Bronchial epithelial cell (primary cell): Measurements from ENCODE around the gene HOXD8. TPM values are rescaled to one million over a fixed set of nuclear protein-coding genes. Genes with fewer than 3 reads are reported as not detected.

ENCODE experiments used
- DNase-seq: peaks from one replicate; pipeline ENCODE4 v3.0.0-alpha.2; 2010; ENCODE audit warnings: low read depth
- FAIRE-seq: peaks from 2 replicates; lab custom pipeline; 2011; peaks lifted over from hg19 to GRCh38; lab: Jason Lieb, UNC
- H3K27me3 ChIP-seq: 2 replicates; pipeline ENCODE4 v1.5.1; 2011; ENCODE audit warnings: low read length; ENCODE audit not compliant: control insufficient read depth, insufficient read depth
- H3K36me3 ChIP-seq: 2 replicates; pipeline ENCODE4 v1.5.1; 2011; ENCODE audit warnings: low read length; ENCODE audit not compliant: control insufficient read depth, insufficient read depth
- H3K4me3 ChIP-seq: 2 replicates; pipeline ENCODE4 v1.5.1; 2011; ENCODE audit warnings: mild to moderate bottlenecking, low read depth, low read length, control low read depth
- total RNA-seq: library from RNA; depleted of rRNA; stranded (reverse); fragments of >200 nt; gene quantifications from 2 replicates; pipeline ENCODE4 v1.2.1, GENCODE V29; 2014
- TF ChIP-seq, protein P1 (sequence below): IDR thresholded peaks from 2 replicates; pipeline ENCODE4 v1.5.1; 2011; ENCODE audit warnings: mild to moderate bottlenecking, moderate library complexity, low read length, control low read depth, inconsistent platforms; ENCODE audit not compliant: insufficient read depth, severe bottlenecking

HOXD8 gene
- total RNA-seq, 1 donor from 2014 or later, result not detected

DNA sequence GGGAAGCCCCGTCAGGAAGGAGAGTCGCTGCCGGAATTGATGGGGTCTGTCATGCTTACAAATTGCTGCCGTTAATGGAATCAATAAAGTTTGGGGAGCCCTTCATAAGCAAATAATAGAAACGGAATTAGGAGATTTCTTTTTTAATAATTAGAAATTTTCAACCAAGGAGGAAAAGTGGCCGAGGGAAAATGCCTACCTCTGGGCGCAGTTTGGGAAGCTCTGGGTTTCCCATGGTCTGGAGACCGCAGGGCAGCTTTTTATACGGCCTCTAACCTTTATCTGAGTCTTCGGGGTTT, 47.0 kb upstream of the HOXD8 start:
- H3K36me3 ChIP-seq, result no peaks in the 10 kb centered on the region
- TF ChIP-seq, protein P1, sequence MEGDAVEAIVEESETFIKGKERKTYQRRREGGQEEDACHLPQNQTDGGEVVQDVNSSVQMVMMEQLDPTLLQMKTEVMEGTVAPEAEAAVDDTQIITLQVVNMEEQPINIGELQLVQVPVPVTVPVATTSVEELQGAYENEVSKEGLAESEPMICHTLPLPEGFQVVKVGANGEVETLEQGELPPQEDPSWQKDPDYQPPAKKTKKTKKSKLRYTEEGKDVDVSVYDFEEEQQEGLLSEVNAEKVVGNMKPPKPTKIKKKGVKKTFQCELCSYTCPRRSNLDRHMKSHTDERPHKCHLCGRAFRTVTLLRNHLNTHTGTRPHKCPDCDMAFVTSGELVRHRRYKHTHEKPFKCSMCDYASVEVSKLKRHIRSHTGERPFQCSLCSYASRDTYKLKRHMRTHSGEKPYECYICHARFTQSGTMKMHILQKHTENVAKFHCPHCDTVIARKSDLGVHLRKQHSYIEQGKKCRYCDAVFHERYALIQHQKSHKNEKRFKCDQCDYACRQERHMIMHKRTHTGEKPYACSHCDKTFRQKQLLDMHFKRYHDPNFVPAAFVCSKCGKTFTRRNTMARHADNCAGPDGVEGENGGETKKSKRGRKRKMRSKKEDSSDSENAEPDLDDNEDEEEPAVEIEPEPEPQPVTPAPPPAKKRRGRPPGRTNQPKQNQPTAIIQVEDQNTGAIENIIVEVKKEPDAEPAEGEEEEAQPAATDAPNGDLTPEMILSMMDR, result no peak
- DNase-seq (no peak), FAIRE-seq (no peak)
- H3K27me3 ChIP-seq, result peaks cover 82% of the 10 kb centered on the region
- no peak overlapping the region for H3K4me3 ChIP-seq

DNA sequence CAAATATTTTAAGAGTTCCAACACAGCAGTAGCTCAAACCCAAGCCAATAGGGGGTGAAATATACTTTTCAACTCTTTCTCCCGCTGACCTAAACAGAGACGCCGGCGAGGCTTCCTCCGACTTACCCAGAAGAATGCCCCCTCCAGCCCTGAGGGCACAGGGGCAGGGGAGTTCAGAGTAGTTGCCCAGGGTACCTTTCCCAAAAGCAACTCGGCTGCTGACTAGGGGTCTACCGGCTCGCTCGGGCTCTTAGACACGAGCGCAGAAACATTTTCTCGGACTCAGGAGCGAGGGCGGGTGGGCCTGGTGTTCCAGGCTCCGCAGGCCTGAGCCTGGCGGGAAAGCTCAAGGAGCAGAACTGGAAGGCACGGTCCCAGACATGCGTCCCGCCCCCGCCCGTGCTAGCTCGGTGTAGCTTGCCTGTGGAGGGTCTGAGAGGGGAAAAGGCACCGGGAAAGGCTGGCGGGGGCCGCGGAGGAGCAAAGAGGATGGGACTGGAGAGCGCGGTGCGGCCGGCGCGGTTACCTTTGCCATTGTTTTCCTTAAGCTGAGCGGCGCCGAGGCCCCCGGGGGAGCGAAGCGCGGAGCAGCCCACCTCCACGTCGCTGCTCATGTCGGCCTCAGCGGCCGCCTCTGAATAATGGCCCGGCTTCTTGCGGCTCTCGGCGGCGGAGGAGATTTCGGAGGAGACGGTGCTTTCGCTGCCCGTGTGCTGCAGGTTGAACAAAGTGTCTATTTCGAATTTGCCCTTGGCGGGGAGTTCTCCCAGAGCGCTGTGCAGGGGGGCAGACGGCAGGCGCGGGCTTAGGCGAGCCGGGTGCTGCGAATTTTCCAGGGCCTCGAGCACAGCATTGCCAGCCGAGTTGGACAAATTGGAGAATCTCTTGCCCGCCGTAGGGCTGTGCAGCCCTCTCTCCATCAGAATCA, 46.4 kb upstream of the HOXD8 start:
- H3K36me3 ChIP-seq, result no peaks in the 10 kb centered on the region
- no peak overlapping the region for H3K4me3 ChIP-seq
- peaks cover 88% of the 10 kb centered on the region for H3K27me3 ChIP-seq
- DNase-seq (no peak), FAIRE-seq (no peak)
- TF ChIP-seq, protein P1, result no peak

DNA sequence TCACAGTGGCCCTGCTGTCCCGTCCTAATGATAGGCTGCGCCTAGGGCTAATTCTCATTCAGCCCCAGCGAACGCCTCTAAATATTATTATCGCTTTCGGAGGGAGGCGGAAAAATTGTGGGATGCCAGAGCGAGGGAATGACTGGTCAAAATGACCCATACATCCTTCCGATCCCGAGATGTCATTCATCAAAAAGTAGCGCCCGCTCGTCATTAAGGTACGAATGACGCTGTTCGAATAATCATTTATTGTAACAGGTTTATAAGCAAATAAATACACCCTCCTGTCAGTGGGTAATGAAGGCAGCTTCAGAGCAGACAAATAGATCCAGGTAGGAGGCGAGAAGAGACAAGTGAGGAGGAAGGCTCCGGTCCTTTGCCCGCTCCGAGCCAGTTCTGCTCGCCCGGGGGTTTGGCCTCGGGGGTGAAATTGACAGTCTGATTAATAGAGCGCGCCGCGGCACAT, 45.7 kb upstream of the HOXD8 start, which contains the start of gene EVX2:
Gene EVX2 (minus strand): TSS at position 167 of the 466 bp plus-strand sequence. CDS start 186 bp downstream, outside the sequence.
- TF ChIP-seq, protein P1, result no peak
- FAIRE-seq, result no peak
- peaks cover 88% of the 10 kb centered on the region for H3K27me3 ChIP-seq

DNA sequence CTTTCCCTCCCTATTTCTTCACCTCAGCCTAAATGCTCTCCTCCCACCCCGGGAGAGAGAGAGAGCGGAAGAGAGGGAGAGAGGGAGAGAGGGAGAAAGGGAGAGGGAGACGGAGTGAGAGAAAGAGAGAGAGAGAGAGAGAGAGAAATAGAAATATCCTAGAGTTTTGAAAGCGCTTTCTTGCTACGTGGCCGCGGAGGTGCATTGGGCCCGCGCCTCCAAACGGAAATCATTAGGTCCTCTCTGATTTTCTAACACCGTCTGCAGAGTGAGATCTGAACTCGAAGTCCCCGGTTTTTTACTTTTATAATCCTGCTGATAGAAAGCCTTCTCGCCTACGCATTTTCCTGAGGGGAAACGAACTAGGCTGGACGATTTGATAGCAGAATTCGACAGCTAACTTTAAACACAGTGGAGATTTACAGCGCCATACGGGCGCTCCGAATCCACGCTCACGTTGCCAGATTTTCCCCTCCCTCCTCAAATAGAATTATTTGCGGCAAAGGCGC, 44.8 kb upstream of the HOXD8 start:
- TF ChIP-seq, protein P1, result no peak
- H3K4me3 ChIP-seq, result no peak overlapping the region
- H3K27me3 ChIP-seq, result peaks cover 87% of the 10 kb centered on the region
- no peaks in the 10 kb centered on the region for H3K36me3 ChIP-seq
- DNase-seq, result no peak
- FAIRE-seq, result no peak

More for the DNA sequence above, 45.7 kb upstream of the HOXD8 start, which contains the start of gene EVX2:
- H3K4me3 ChIP-seq, result no peak within 1 kb of the TSS
- no peak for DNase-seq
- H3K36me3 ChIP-seq, result no peaks in the 10 kb centered on the region

DNA sequence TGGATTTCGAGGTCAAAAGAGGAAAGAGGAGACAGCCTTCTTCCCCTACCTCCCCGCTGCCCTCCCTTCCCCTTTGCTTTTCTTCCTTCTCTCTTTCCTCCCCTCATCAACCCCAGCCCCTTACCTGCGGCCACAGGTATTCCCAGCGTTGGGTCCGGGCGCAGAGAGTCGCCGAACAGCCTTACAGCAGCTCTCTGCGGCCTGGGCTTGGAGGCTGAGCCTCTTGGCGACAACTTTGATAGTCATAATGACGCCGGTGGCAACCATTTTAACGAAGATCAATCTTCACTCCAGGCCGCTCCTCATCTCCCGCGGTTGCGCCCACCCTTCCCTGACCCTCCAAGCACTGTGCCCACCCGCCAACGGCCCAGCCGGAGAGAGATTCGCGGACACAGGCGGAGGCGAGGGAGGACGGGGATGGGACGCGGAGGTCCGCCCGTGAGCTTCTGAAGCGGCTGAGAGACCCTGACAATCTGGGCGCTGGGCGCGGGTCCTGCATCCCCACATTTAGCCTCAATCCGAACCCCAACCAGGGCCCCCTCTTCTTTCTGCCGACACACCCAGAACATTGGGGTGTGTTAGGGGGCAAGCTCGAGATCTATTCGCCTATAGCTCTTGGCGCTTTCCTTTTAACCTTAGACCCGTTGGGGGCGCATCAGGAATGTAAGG, 44.3 kb upstream of the HOXD8 start:
- TF ChIP-seq, protein P1, result no peak
- Histone ChIP-seq H3K4me3 (no peak overlapping the region), H3K36me3 (no peaks in the 10 kb centered on the region), H3K27me3 (peaks cover 91% of the 10 kb centered on the region)
- DNase-seq (no peak), FAIRE-seq (no peak)
